GM12878 (cell line): ENCODE results near the gene SELENOS. TPM values are rescaled to one million over a fixed set of nuclear protein-coding genes. Genes with fewer than 3 reads are reported as not detected.

ENCODE experiments used
- ATAC-seq: fragments of 200-7000 bp; cut with Tn5 transposase; 3 replicates; pipeline ENCODE4 v1.9.1; 2020; ENCODE audit warnings: mild to moderate bottlenecking, moderate library complexity
- BruUV-seq: library from RNA; stranded (reverse); fragments of 400-500 nt; replicated peaks from 2 replicates; lab custom pipeline; 2021; lab: Mats Ljungman, UMichigan
- CTCF ChIA-PET: fragments of 300-600 bp; sonication (Branson Sonifier 250); formaldehyde crosslinking; extraction: SDS; loops from one replicate; lab custom pipeline; 2021; ENCODE audit warnings: inconsistent platforms; lab: Yijun Ruan, JAX
- POLR2A ChIA-PET: fragments of 350-600 bp; formaldehyde crosslinking; extraction: SDS; loops from one replicate; lab custom pipeline; 2021; ENCODE audit warnings: inconsistent platforms; lab: Charles Lee
- RAD21 ChIA-PET: fragments of 300-600 bp; sonication (Branson Sonifier 250); formaldehyde crosslinking; loops from one replicate; lab custom pipeline; 2023; ENCODE audit warnings: antibody characterized with exemption; ENCODE audit not compliant: unreplicated experiment; lab: Charles Lee
- SMC1A ChIA-PET: fragments of 300-600 bp; sonication (Branson Sonifier 250); formaldehyde crosslinking; loops from one replicate; lab custom pipeline; 2023; ENCODE audit not compliant: unreplicated experiment, uncharacterized antibody; lab: Charles Lee
- DNase-seq: peaks from one replicate; pipeline ENCODE4 v3.0.0-alpha.2; 2011; ENCODE audit warnings: low read depth, low spot score
- FAIRE-seq: peaks from 3 replicates; lab custom pipeline; 2011; peaks lifted over from hg19 to GRCh38; lab: Jason Lieb, UNC
- H2AFZ ChIP-seq: 2 replicates; pipeline ENCODE4 v1.6.0; 2011; ENCODE audit warnings: low read depth, low read length, control low read depth; ENCODE audit not compliant: control insufficient read depth
- H3K27ac ChIP-seq: 2 replicates; pipeline ENCODE4 v1.5.1; 2011; ENCODE audit warnings: control low read depth; ENCODE audit not compliant: control insufficient read depth, insufficient read depth
- H3K27me3 ChIP-seq, 2 experiments: replicated peaks in 1 of 2; 2 replicates each; pipeline versions ENCODE4 v1.6.0 to v1.6.1; 2011; ENCODE audit warnings: low read length in 1 of 2; ENCODE audit not compliant: control insufficient read depth in 2 of 2, insufficient read depth in 2 of 2
- H3K36me3 ChIP-seq, 2 experiments: 2 replicates each; pipeline ENCODE4 v1.5.1; 2011; ENCODE audit warnings: low read length in 1 of 2; ENCODE audit not compliant: control insufficient read depth in 2 of 2, insufficient read depth in 2 of 2
- H3K4me1 ChIP-seq: 2 replicates; pipeline ENCODE4 v1.6.1; 2011; ENCODE audit warnings: mild to moderate bottlenecking, low read length, moderate library complexity, mixed read lengths; ENCODE audit not compliant: control insufficient read depth, insufficient read depth
- H3K4me2 ChIP-seq: 2 replicates; pipeline ENCODE4 v1.6.0; 2011; ENCODE audit warnings: control low read depth; ENCODE audit not compliant: control insufficient read depth, insufficient read depth
- H3K4me3 ChIP-seq: fragments of 200-600 bp; sonication (generic); 2 replicates; pipeline ENCODE4 v1.5.1; 2016
- H3K79me2 ChIP-seq: 2 replicates; pipeline ENCODE4 v1.6.0; 2011; ENCODE audit warnings: low read length; ENCODE audit not compliant: control insufficient read depth, insufficient read depth
- H3K9ac ChIP-seq: 2 replicates; pipeline ENCODE4 v1.8.0; 2011; ENCODE audit warnings: low read length, control low read depth, mixed read lengths; ENCODE audit not compliant: control insufficient read depth, insufficient read depth
- H3K9me3 ChIP-seq: replicated peaks from 3 replicates; pipeline ENCODE4 v1.5.1; 2011; ENCODE audit warnings: mild to moderate bottlenecking, low read length; ENCODE audit not compliant: control insufficient read depth, insufficient read depth
- H4K20me1 ChIP-seq: 2 replicates; pipeline ENCODE4 v1.6.0; 2011; ENCODE audit not compliant: control insufficient read depth, insufficient read depth
- ATF7 ChIP-seq: fragments of 450-650 bp; IDR thresholded peaks from 2 replicates; pipeline ENCODE4 v1.6.1; 2016; ENCODE audit warnings: low read depth, mild to moderate bottlenecking
- FOXM1 ChIP-seq: IDR thresholded peaks from 2 replicates; pipeline ENCODE4 v1.6.1; 2012; ENCODE audit warnings: low read depth, mild to moderate bottlenecking, inconsistent platforms, low read length, moderate library complexity
- NFYB ChIP-seq: IDR thresholded peaks from 2 replicates; pipeline ENCODE4 v1.6.1; 2011; ENCODE audit warnings: low read depth, mild to moderate bottlenecking, low read length, improper control_type of control experiment, moderate library complexity; ENCODE audit not compliant: insufficient read depth
- POLR2AphosphoS2 ChIP-seq: IDR thresholded peaks from 2 replicates; pipeline ENCODE4 v1.6.1; 2011; ENCODE audit warnings: low read depth, mild to moderate bottlenecking, low read length, improper control_type of control experiment, moderate library complexity
- SREBF1 ChIP-seq: IDR thresholded peaks from 2 replicates; pipeline ENCODE4 v1.6.1; 2012; ENCODE audit warnings: mild to moderate bottlenecking, low read length
- STAT3 ChIP-seq: IDR thresholded peaks from 2 replicates; pipeline ENCODE4 v1.6.1; 2011; ENCODE audit warnings: low read depth, low read length, improper control_type of control experiment
- TBL1XR1 ChIP-seq: IDR thresholded peaks from 2 replicates; pipeline ENCODE4 v1.6.1; 2012; ENCODE audit warnings: low read depth, low read length, improper control_type of control experiment
- TCF12 ChIP-seq: IDR thresholded peaks from 2 replicates; pipeline ENCODE4 v1.6.1; 2011; ENCODE audit warnings: low read depth, mild to moderate bottlenecking, low read length
- ZNF207 ChIP-seq: fragments of 450-650 bp; IDR thresholded peaks from 2 replicates; pipeline ENCODE4 v1.6.1; 2014; ENCODE audit warnings: antibody characterized with exemption, mild to moderate bottlenecking, borderline replicate concordance
- ZNF622 ChIP-seq: fragments of 450-650 bp; IDR thresholded peaks from 2 replicates; pipeline ENCODE4 v1.6.1; 2017; ENCODE audit warnings: mild to moderate bottlenecking, inconsistent platforms
- WGBS: methylation state at CpG from one replicate; pipeline ENCODE4 v1.1.6; 2016; ENCODE audit warnings: low lambda C conversion rate; ENCODE audit not compliant: insufficient replicate concordance, insufficient coverage; ENCODE audit errors: missing lambda C conversion rate; 5-methylcytosine and 5-hydroxymethylcytosine counted together
- in situ Hi-C: fragments of 300-500 bp; cut with MboI; formaldehyde crosslinking; loops from 9 replicates; pipeline ENCODE4 v1.14.3; 2018; ENCODE audit warnings: mixed read lengths
- intact Hi-C: fragments of 100-400 bp; cut with micrococcal nuclease; formaldehyde crosslinking; loops from one replicate; pipeline ENCODE4 v1.14.2; 2022; ENCODE audit not compliant: unreplicated experiment
- polyA plus RNA-seq, 11 experiments: library from polyadenylated mRNA; depleted of rRNA in 4 of 11; unstranded in 6 of 11; stranded (reverse) in 5 of 11; fragments of >200 nt; fragmentation: Nextera tagmentation in 4 of 11; fragmentation: Illumina TruSeq in 1 of 11; extraction: Ambion mirVana in 4 of 11; extraction: Trizol in 1 of 11; gene quantifications; 1 replicate in 1 of 11; 2 replicates in 10 of 11; pipeline versions ENCODE4 v1.2.1 to v1.2.3, GENCODE V29; 2011 to 2016; ENCODE audit warnings: inconsistent platforms in 2 of 11, missing spikeins in 2 of 11, low read depth in 1 of 11
- total RNA-seq, 4 experiments: library from RNA; depleted of rRNA in 3 of 4; stranded (reverse); fragments of >200 nt in 3 of 4; fragmentation: Illumina TruSeq in 1 of 4; extraction: Trizol in 1 of 4; gene quantifications; 2 replicates each; pipeline versions ENCODE4 v1.2.1 to v1.2.3, GENCODE V29; 2013 to 2021
- TF ChIP-seq, protein P1 (sequence below): IDR thresholded peaks from 2 replicates; pipeline ENCODE4 v1.6.1; 2012; ENCODE audit warnings: improper control_type of control experiment, low read depth, low read length; ENCODE audit not compliant: insufficient replicate concordance
- TF ChIP-seq, protein P2 (sequence below): fragments of 450-650 bp; IDR thresholded peaks from 2 replicates; pipeline ENCODE4 v1.6.1; 2016; ENCODE audit warnings: mild to moderate bottlenecking
- TF ChIP-seq, protein P3 (sequence below): fragments of 450-650 bp; IDR thresholded peaks from 2 replicates; pipeline ENCODE4 v1.6.1; 2017; ENCODE audit warnings: mild to moderate bottlenecking, low read depth, inconsistent platforms; ENCODE audit not compliant: poor library complexity, severe bottlenecking
- TF ChIP-seq, protein P4 (sequence below): IDR thresholded peaks from 2 replicates; pipeline ENCODE4 v1.6.1; 2011; ENCODE audit warnings: mild to moderate bottlenecking, low read depth, low read length, moderate library complexity; ENCODE audit not compliant: insufficient replicate concordance

Gene SELENOS
- total and polyA plus RNA-seq, 10 of the 15 experiments (the other 5 are each of a cell fraction or from before 2014, with no cell fraction given), result 25.8 to 90.1 (median 37.3) TPM

DNA sequence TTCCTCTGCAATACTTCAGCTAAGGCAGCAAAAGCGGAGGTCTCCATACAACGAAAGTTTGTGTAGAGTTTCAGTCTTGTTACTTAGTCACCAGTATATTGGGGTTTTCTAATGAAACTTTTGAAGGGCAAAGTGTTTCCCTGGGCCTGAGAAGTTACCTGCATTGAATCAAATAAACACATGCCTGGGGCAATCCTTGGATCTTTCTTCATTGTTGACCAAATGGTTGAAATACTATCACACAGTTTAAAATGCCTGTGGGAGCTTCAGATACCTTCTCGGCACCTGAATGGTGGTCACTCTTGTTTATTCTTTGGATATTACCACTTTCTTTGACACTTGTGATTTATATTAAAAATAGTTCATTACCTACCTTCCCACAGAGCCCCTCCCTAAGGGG, 24.4 kb downstream of the SELENOS start:
- Histone ChIP-seq H3K9ac (peak overlapping the region; percentile 69), H3K27ac (peak overlapping the region; percentile 6; the same call in 1 of the 2 replicates), H3K4me3 (peak overlapping the region; percentile 89), H3K9me3 (no peaks in the 10 kb centered on the region), H3K4me1 (no peaks in the 10 kb centered on the region; the same call in 1 of the 2 replicates), H2AFZ (peak overlapping the region; percentile 85), H3K27me3 (no peaks in the 10 kb centered on the region), H3K79me2 (peaks cover 30% of the 10 kb centered on the region), H3K36me3 (no peaks in the 10 kb centered on the region), H4K20me1 (no peaks in the 10 kb centered on the region), H3K4me2 (peak overlapping the region; percentile 95)
- DNase-seq (no peak), ATAC-seq (peak; percentile 12; the same call in 2 of the 3 replicates), FAIRE-seq (no peak)
- intact Hi-C loops, result no loop called here
- 33% methylated on average over 3 of the region's 3 CpGs for WGBS
- BruUV-seq, result no TSS peak
- SMC1A ChIA-PET, result interaction anchor here (0.8 to 2.2 kb wide), 8 partner anchors 10 to 163 kb away, joined by 3 to 10 read pairs (median 4); no protein-coding TSS in a partner anchor
- in situ Hi-C loops, result no loop called here
- RAD21 ChIA-PET, result interaction anchor here (0.7 to 2.4 kb wide), 15 partner anchors 9 to 244 kb away, joined by 3 to 19 read pairs (median 6); no protein-coding TSS in a partner anchor
- CTCF ChIA-PET, result interaction anchor here (0.6 to 6.5 kb wide), 12 partner anchors 9 to 898 kb away, joined by 3 to 47 read pairs (median 4); no protein-coding TSS in a partner anchor
- POLR2A ChIA-PET, result interaction anchor here (0.8 to 1.7 kb wide), 6 partner anchors 10 to 628 kb away, joined by 3 to 10 read pairs (median 4); no protein-coding TSS in a partner anchor
- no peak for TF ChIP-seq ZNF622
- no peak for TF ChIP-seq POLR2AphosphoS2
- TF ChIP-seq, protein P1, sequence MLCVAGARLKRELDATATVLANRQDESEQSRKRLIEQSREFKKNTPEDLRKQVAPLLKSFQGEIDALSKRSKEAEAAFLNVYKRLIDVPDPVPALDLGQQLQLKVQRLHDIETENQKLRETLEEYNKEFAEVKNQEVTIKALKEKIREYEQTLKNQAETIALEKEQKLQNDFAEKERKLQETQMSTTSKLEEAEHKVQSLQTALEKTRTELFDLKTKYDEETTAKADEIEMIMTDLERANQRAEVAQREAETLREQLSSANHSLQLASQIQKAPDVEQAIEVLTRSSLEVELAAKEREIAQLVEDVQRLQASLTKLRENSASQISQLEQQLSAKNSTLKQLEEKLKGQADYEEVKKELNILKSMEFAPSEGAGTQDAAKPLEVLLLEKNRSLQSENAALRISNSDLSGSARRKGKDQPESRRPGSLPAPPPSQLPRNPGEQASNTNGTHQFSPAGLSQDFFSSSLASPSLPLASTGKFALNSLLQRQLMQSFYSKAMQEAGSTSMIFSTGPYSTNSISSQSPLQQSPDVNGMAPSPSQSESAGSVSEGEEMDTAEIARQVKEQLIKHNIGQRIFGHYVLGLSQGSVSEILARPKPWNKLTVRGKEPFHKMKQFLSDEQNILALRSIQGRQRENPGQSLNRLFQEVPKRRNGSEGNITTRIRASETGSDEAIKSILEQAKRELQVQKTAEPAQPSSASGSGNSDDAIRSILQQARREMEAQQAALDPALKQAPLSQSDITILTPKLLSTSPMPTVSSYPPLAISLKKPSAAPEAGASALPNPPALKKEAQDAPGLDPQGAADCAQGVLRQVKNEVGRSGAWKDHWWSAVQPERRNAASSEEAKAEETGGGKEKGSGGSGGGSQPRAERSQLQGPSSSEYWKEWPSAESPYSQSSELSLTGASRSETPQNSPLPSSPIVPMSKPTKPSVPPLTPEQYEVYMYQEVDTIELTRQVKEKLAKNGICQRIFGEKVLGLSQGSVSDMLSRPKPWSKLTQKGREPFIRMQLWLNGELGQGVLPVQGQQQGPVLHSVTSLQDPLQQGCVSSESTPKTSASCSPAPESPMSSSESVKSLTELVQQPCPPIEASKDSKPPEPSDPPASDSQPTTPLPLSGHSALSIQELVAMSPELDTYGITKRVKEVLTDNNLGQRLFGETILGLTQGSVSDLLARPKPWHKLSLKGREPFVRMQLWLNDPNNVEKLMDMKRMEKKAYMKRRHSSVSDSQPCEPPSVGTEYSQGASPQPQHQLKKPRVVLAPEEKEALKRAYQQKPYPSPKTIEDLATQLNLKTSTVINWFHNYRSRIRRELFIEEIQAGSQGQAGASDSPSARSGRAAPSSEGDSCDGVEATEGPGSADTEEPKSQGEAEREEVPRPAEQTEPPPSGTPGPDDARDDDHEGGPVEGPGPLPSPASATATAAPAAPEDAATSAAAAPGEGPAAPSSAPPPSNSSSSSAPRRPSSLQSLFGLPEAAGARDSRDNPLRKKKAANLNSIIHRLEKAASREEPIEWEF, result no peak
- TF ChIP-seq ATF7, result no peak
- TF ChIP-seq ZNF207, result no peak
- TF ChIP-seq NFYB, result no peak
- TF ChIP-seq STAT3, result no peak
- no peak for TF ChIP-seq TBL1XR1
- TF ChIP-seq FOXM1, result peak; percentile 19; the same call in 1 of the 2 replicates
- TF ChIP-seq, protein P2, sequence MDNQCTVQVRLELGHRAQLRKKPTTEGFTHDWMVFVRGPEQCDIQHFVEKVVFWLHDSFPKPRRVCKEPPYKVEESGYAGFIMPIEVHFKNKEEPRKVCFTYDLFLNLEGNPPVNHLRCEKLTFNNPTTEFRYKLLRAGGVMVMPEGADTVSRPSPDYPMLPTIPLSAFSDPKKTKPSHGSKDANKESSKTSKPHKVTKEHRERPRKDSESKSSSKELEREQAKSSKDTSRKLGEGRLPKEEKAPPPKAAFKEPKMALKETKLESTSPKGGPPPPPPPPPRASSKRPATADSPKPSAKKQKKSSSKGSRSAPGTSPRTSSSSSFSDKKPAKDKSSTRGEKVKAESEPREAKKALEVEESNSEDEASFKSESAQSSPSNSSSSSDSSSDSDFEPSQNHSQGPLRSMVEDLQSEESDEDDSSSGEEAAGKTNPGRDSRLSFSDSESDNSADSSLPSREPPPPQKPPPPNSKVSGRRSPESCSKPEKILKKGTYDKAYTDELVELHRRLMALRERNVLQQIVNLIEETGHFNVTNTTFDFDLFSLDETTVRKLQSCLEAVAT, result peak; percentile 6; the same call in 1 of the 2 replicates
- TF ChIP-seq, protein P3, sequence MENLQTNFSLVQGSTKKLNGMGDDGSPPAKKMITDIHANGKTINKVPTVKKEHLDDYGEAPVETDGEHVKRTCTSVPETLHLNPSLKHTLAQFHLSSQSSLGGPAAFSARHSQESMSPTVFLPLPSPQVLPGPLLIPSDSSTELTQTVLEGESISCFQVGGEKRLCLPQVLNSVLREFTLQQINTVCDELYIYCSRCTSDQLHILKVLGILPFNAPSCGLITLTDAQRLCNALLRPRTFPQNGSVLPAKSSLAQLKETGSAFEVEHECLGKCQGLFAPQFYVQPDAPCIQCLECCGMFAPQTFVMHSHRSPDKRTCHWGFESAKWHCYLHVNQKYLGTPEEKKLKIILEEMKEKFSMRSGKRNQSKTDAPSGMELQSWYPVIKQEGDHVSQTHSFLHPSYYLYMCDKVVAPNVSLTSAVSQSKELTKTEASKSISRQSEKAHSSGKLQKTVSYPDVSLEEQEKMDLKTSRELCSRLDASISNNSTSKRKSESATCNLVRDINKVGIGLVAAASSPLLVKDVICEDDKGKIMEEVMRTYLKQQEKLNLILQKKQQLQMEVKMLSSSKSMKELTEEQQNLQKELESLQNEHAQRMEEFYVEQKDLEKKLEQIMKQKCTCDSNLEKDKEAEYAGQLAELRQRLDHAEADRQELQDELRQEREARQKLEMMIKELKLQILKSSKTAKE, result no peak
- TF ChIP-seq TCF12, result no peak
- TF ChIP-seq, protein P4, sequence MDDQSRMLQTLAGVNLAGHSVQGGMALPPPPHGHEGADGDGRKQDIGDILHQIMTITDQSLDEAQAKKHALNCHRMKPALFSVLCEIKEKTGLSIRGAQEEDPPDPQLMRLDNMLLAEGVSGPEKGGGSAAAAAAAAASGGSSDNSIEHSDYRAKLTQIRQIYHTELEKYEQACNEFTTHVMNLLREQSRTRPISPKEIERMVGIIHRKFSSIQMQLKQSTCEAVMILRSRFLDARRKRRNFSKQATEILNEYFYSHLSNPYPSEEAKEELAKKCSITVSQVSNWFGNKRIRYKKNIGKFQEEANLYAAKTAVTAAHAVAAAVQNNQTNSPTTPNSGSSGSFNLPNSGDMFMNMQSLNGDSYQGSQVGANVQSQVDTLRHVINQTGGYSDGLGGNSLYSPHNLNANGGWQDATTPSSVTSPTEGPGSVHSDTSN, result no peak
- TF ChIP-seq SREBF1, result no peak
